ENCODE data around the gene FAAP20.
A peak's percentile ranks its signal among the peaks of the same experiment; 100 is the strongest.

Gene FAAP20

GRCh38 chr1:2177946-2178538 is 16.5 kb downstream of the FAAP20 start:
- DNase-seq (ENCODE audit: low spot score): no peak

GRCh38 chr1:2177541-2177940 is 17.0 kb downstream of the FAAP20 start:
- DNase-seq (ENCODE audit: low spot score): no peak

GRCh38 chr1:2176615-2177014 is 18.0 kb downstream of the FAAP20 start:
- DNase-seq (ENCODE audit: low spot score): no peak

- DNase-seq (ENCODE audit: low spot score): no peak
Observed at GRCh38 chr1:2175681-2176454, 18.7 kb downstream of the FAAP20 start.

GRCh38 chr1:2175055-2175414 is 19.5 kb downstream of the FAAP20 start:
- no peak for DNase-seq (ENCODE audit: low spot score)

GRCh38 chr1:2174348-2175054 is 20.1 kb downstream of the FAAP20 start:
- DNase-seq (ENCODE audit: low spot score): peak; percentile 78

GRCh38 chr1:2173546-2174347 is 20.8 kb downstream of the FAAP20 start:
- no peak for DNase-seq (ENCODE audit: low spot score)

GRCh38 chr1:2172551-2173146 is 21.9 kb downstream of the FAAP20 start:
- no peak for DNase-seq (ENCODE audit: low spot score)

GRCh38 chr1:2172012-2172411 is 22.6 kb downstream of the FAAP20 start:
- no peak for DNase-seq (ENCODE audit: low spot score)

- no peak for DNase-seq (ENCODE audit: low spot score)
Observed at GRCh38 chr1:2170211-2170610, 24.4 kb downstream of the FAAP20 start.

GRCh38 chr1:2169200-2169836 is 25.3 kb downstream of the FAAP20 start:
- DNase-seq (ENCODE audit: low spot score): no peak

- no peak for DNase-seq (ENCODE audit: low spot score)
Observed at GRCh38 chr1:2168535-2168934, 26.0 kb downstream of the FAAP20 start.

GRCh38 chr1:2168090-2168489 is 26.5 kb downstream of the FAAP20 start:
- DNase-seq (ENCODE audit: low spot score): no peak

GRCh38 chr1:2166695-2167094 is 27.9 kb downstream of the FAAP20 start:
- DNase-seq (ENCODE audit: low spot score): no peak

- DNase-seq (ENCODE audit: low spot score): no peak
Observed at GRCh38 chr1:2166254-2166653, 28.3 kb downstream of the FAAP20 start.

- DNase-seq (ENCODE audit: low spot score): no peak
Observed at GRCh38 chr1:2165646-2166045, 28.9 kb downstream of the FAAP20 start.

- no peak for DNase-seq (ENCODE audit: low spot score)
Observed at GRCh38 chr1:2163205-2163604, 31.4 kb downstream of the FAAP20 start.

GRCh38 chr1:2160451-2161300 is 33.9 kb downstream of the FAAP20 start:
- no peak for DNase-seq (ENCODE audit: low spot score)

GRCh38 chr1:2159124-2159523 is 35.4 kb downstream of the FAAP20 start:
- no peak for DNase-seq (ENCODE audit: low spot score)

- no peak for DNase-seq (ENCODE audit: low spot score)
Observed at GRCh38 chr1:2158272-2158671, 36.3 kb downstream of the FAAP20 start.

GRCh38 chr1:2157856-2158255 is 36.7 kb downstream of the FAAP20 start:
- DNase-seq (ENCODE audit: low spot score): no peak

All from COLO829 (cell line).